ENCODE results near the gene TFAP2A. TPM values are rescaled to one million over a fixed set of nuclear protein-coding genes. Genes with fewer than 3 reads are reported as not detected.

TFAP2A gene
- total RNA-seq, 1 experiment from 2014 or later: 24.3 TPM

DNA sequence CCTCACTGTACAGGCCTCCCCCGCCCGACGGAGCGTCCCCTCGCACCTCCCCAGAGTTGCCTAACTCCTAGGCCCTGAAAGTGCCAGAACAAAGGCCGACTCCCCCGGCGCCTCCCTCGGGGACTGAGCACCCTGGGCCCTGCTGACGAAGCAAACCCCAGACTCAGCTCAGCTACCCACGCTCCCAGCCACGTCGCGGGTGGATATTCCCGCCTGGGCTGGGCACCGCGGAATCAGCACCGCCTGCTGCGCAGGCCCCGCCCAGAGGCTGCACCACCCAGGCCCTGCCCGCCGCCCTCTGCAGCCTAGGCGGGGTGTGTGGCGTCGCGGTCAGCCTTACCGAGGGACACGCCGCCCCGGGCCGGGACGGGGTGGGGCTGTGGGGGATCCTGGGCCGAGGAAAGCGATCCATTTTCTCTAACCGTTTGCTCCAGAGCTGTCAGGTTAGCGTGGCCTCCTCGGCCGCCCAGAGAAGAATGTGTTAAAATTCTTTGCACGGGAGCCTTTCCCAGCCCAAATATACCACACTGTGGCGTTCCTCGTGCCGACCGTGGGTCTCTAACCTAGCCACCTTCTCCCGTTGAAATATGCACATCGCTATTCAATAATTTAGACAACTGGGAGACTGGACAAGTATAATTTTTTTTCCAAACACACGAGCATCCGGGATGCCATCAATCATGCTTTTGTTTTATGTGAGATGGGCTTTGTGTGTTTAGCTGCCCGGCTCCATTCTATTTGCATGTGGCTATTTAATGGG is 31.4 kb downstream of the TFAP2A start:
- Histone ChIP-seq H3K9me3 (ENCODE audit: control insufficient read depth in 1 of 2, insufficient read depth in 1 of 2, low read depth in 1 of 2, low read length in 2 of 2) (no peaks in the 10 kb centered on the region), H3K4me1 (ENCODE audit: control insufficient read depth in 1 of 2, insufficient read depth in 2 of 2, low read length in 2 of 2) (peaks cover 7 to 15% of the 10 kb centered on the region in 2 experiments; a peak in 3 of 4 replicates), H3K27ac (ENCODE audit: low read depth, low read length) (no peak overlapping the region), H3K4me2 (ENCODE audit: low read length) (peak overlapping the region; percentile 88), H2AFZ (ENCODE audit: low read depth, low read length, poor library complexity, severe bottlenecking) (peak overlapping the region; percentile 95), H3K36me3 (ENCODE audit: control insufficient read depth in 1 of 2, insufficient read depth in 2 of 2, low read length in 2 of 2) (no peaks in the 10 kb centered on the region), H3K9ac (ENCODE audit: low read length) (peak overlapping the region; percentile 51), H3K27me3 (ENCODE audit: insufficient read depth, low read length) (no peaks in the 10 kb centered on the region), H4K20me1 (ENCODE audit: insufficient read depth) (no peaks in the 10 kb centered on the region), H3K4me3 (replicated peaks in 1 of 2; ENCODE audit: low read depth in 1 of 2, low read length in 2 of 2) (peak overlapping the region; percentile 34 to 53), H3K79me2 (ENCODE audit: insufficient read depth, low read length) (no peaks in the 10 kb centered on the region), H3K9me2 (ENCODE audit: insufficient read depth) (no peaks in the 10 kb centered on the region)
- ATAC-seq (peak; percentile 98), DNase-seq (ENCODE audit: low read depth, low spot score) (peak; percentile 13)
- TSS peak; percentile 60 for BruUV-seq (replicated peaks)
- intact Hi-C loops (cut with micrococcal nuclease): no loop called here
- ChIA-PET RAD21 (ENCODE audit: low non-redundant PET in 1 of 2, low total read pairs in 2 of 2, uncharacterized antibody in 2 of 2, unreplicated experiment in 2 of 2) (no interaction called here), POLR2A (no interaction called here), CTCF (no interaction called here)
- TF ChIP-seq CEBPB (IDR thresholded peaks at IDR 0.05; ENCODE audit: low read depth) (peak; percentile 36; the same call in 1 of the 2 replicates), EGR1 (IDR thresholded peaks at IDR 0.05; ENCODE audit: low read depth) (no peak), SP1 (IDR thresholded peaks at IDR 0.05; ENCODE audit: low read depth) (no peak), POLR2AphosphoS5 (IDR thresholded peaks at IDR 0.05; ENCODE audit: low read depth, low read length) (peak; percentile 64; the same call in 1 of the 2 replicates), ZFX (IDR thresholded peaks at IDR 0.05) (peak; percentile 59)
- TF ChIP-seq, protein P1, sequence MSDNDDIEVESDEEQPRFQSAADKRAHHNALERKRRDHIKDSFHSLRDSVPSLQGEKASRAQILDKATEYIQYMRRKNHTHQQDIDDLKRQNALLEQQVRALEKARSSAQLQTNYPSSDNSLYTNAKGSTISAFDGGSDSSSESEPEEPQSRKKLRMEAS (IDR thresholded peaks at IDR 0.05): peak; percentile 90

DNA sequence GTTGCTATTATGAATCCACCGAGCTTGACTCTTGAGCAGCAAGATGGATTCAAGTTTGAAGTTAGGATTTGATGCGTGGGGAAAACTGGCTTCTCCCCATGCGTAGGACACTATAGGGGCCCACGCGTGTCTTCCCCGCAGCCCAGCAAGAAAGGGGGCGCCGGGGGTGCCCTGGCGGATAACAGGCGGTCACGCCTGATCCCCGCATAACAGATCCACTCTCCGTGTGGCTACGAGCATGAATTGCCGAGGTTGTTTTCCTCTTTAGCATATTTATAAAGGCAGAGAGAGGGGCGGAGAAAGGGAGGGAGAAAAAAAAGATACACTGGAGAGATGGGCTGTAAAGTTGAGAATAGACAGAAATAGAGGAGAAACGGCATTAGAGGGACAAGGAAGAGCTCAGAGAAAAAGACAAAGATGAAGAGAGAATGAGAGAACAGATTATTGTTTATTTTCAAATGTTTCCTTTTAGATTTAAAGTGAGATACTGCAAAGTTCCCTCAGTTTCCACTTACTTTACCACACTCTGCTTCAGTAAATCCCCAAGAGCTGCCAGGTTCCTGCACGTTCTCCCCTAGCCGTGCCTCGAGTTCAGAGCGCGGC is 32.0 kb downstream of the TFAP2A start:
- ATAC-seq (no peak), DNase-seq (ENCODE audit: low read depth, low spot score) (no peak)
- ChIA-PET RAD21 (ENCODE audit: low non-redundant PET in 1 of 2, low total read pairs in 2 of 2, uncharacterized antibody in 2 of 2, unreplicated experiment in 2 of 2) (no interaction called here), CTCF (no interaction called here), POLR2A (no interaction called here)
- H3K9me2 ChIP-seq (ENCODE audit: insufficient read depth): no peaks in the 10 kb centered on the region
- H3K36me3 ChIP-seq (ENCODE audit: control insufficient read depth in 1 of 2, insufficient read depth in 2 of 2, low read length in 2 of 2): no peaks in the 10 kb centered on the region
- intact Hi-C loops (cut with micrococcal nuclease): no loop called here
- no peak overlapping the region for H3K27ac ChIP-seq (ENCODE audit: low read depth, low read length)
- peak overlapping the region; percentile 88 for H3K4me2 ChIP-seq (ENCODE audit: low read length)
- H3K4me1 ChIP-seq (ENCODE audit: control insufficient read depth in 1 of 2, insufficient read depth in 2 of 2, low read length in 2 of 2): peaks cover 7 to 15% of the 10 kb centered on the region in 2 experiments; a peak in 3 of 4 replicates
- H3K9me3 ChIP-seq (ENCODE audit: control insufficient read depth in 1 of 2, insufficient read depth in 1 of 2, low read depth in 1 of 2, low read length in 2 of 2): no peaks in the 10 kb centered on the region
- no peaks in the 10 kb centered on the region for H3K27me3 ChIP-seq (ENCODE audit: insufficient read depth, low read length)
- no peaks in the 10 kb centered on the region for H4K20me1 ChIP-seq (ENCODE audit: insufficient read depth)
- H3K4me3 ChIP-seq (replicated peaks in 1 of 2; ENCODE audit: low read depth in 1 of 2, low read length in 2 of 2): peak overlapping the region; percentile 34 to 53; a peak in 3 of 4 replicates
- peak overlapping the region; percentile 95 for H2AFZ ChIP-seq (ENCODE audit: low read depth, low read length, poor library complexity, severe bottlenecking)
- peak overlapping the region; percentile 51 for H3K9ac ChIP-seq (ENCODE audit: low read length)
- no peaks in the 10 kb centered on the region for H3K79me2 ChIP-seq (ENCODE audit: insufficient read depth, low read length)
- BruUV-seq (replicated peaks): no TSS peak
- no peak for TF ChIP-seq POLR2A (IDR thresholded peaks at IDR 0.05; ENCODE audit: borderline replicate concordance, extremely low read depth, insufficient read depth, insufficient read length)
- TF ChIP-seq RAD21 (IDR thresholded peaks at IDR 0.05; ENCODE audit: low read depth): no peak
- TF ChIP-seq, protein P2, sequence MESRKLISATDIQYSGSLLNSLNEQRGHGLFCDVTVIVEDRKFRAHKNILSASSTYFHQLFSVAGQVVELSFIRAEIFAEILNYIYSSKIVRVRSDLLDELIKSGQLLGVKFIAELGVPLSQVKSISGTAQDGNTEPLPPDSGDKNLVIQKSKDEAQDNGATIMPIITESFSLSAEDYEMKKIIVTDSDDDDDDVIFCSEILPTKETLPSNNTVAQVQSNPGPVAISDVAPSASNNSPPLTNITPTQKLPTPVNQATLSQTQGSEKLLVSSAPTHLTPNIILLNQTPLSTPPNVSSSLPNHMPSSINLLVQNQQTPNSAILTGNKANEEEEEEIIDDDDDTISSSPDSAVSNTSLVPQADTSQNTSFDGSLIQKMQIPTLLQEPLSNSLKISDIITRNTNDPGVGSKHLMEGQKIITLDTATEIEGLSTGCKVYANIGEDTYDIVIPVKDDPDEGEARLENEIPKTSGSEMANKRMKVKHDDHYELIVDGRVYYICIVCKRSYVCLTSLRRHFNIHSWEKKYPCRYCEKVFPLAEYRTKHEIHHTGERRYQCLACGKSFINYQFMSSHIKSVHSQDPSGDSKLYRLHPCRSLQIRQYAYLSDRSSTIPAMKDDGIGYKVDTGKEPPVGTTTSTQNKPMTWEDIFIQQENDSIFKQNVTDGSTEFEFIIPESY (IDR thresholded peaks at IDR 0.05; ENCODE audit: extremely low read depth, insufficient replicate concordance, low read length): no peak
- no peak for TF ChIP-seq EZH2 (IDR thresholded peaks at IDR 0.05)
- no peak for TF ChIP-seq FOSL1 (IDR thresholded peaks at IDR 0.05; ENCODE audit: low read depth)
- no peak for TF ChIP-seq ZFX (IDR thresholded peaks at IDR 0.05)
- TF ChIP-seq, protein P3, sequence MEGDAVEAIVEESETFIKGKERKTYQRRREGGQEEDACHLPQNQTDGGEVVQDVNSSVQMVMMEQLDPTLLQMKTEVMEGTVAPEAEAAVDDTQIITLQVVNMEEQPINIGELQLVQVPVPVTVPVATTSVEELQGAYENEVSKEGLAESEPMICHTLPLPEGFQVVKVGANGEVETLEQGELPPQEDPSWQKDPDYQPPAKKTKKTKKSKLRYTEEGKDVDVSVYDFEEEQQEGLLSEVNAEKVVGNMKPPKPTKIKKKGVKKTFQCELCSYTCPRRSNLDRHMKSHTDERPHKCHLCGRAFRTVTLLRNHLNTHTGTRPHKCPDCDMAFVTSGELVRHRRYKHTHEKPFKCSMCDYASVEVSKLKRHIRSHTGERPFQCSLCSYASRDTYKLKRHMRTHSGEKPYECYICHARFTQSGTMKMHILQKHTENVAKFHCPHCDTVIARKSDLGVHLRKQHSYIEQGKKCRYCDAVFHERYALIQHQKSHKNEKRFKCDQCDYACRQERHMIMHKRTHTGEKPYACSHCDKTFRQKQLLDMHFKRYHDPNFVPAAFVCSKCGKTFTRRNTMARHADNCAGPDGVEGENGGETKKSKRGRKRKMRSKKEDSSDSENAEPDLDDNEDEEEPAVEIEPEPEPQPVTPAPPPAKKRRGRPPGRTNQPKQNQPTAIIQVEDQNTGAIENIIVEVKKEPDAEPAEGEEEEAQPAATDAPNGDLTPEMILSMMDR (IDR thresholded peaks at IDR 0.05 in 2 of 3, conservative IDR thresholded peaks at IDR 0.05 in 1 of 3; ENCODE audit: borderline replicate concordance in 1 of 3, insufficient read depth in 1 of 3, low read depth in 2 of 3, low read length in 2 of 3): no peak
- no peak for TF ChIP-seq CBX3 (IDR thresholded peaks at IDR 0.05; ENCODE audit: low read depth)
- no peak for TF ChIP-seq SP1 (IDR thresholded peaks at IDR 0.05; ENCODE audit: low read depth)
- no peak for TF ChIP-seq SIN3A (IDR thresholded peaks at IDR 0.05; ENCODE audit: low read depth)
- no peak for TF ChIP-seq SRF (IDR thresholded peaks at IDR 0.05; ENCODE audit: low read depth)
- TF ChIP-seq YY1 (IDR thresholded peaks at IDR 0.05; ENCODE audit: extremely low read depth, insufficient replicate concordance, low read depth, low read length): no peak
